Right lobe of liver (tissue), 4 donors: Measurements from ENCODE around the gene NOD2.

Experiments
- POLR2A ChIP-seq: fragments of 450-650 bp; IDR thresholded peaks from one replicate; pipeline ENCODE4 v1.6.1; 2017; ENCODE audit warnings: antibody characterized with exemption, mild to moderate bottlenecking
- TF ChIP-seq, protein P1 (sequence below), 4 donors: fragments of 200-600 bp in 3 of 4; fragments of 450-650 bp in 1 of 4; IDR thresholded peaks; one replicate each; pipeline versions ENCODE4 v1.5.1 to v1.8.0; 2016 to 2022; ENCODE audit warnings: antibody characterized with exemption in 4 of 4, mild to moderate bottlenecking in 2 of 4
- donor health status: DM: no; HTN: no; CAD: no.
- donor health status: DM: no; HTN: no; CAD: no.
- donor health status: DM: no; HTN: yes; CAD: no.

DNA sequence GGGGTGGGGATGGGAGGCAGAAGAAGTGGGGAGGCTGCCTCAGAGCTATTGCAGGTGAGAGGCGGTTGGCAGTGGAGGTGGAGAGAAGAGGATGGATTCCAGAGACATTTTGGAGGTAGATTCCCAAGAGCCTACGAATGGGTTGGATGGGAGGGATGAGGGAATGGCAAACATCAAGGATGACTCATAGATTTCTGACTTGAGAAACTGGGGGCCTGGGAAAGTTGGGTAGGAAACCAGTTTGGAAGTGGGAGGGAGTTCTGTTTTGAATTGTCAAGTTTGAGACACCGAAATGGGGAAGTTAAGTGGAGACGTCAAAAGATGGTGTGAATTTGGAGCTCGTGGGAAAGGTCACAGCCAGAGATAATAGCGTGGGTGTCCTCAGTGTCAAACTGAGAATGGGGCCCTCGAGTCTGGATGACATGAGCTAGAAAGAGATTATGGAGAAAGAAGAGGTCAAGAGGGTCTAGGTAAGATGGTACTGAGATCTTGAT, 42.3 kb downstream of the NOD2 start:
- TF ChIP-seq, protein P1, sequence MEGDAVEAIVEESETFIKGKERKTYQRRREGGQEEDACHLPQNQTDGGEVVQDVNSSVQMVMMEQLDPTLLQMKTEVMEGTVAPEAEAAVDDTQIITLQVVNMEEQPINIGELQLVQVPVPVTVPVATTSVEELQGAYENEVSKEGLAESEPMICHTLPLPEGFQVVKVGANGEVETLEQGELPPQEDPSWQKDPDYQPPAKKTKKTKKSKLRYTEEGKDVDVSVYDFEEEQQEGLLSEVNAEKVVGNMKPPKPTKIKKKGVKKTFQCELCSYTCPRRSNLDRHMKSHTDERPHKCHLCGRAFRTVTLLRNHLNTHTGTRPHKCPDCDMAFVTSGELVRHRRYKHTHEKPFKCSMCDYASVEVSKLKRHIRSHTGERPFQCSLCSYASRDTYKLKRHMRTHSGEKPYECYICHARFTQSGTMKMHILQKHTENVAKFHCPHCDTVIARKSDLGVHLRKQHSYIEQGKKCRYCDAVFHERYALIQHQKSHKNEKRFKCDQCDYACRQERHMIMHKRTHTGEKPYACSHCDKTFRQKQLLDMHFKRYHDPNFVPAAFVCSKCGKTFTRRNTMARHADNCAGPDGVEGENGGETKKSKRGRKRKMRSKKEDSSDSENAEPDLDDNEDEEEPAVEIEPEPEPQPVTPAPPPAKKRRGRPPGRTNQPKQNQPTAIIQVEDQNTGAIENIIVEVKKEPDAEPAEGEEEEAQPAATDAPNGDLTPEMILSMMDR (IDR thresholded peaks at IDR 0.05), result no peak
- no peak for TF ChIP-seq POLR2A
